OCI-M2 (cell line): ENCODE data around the gene LST1.

ENCODE experiments used
- DNase-seq: peaks from one replicate; lab custom pipeline; 2025; ENCODE audit not compliant: unreplicated experiment; lab: John Stamatoyannopoulos, UW

Gene LST1

DNA sequence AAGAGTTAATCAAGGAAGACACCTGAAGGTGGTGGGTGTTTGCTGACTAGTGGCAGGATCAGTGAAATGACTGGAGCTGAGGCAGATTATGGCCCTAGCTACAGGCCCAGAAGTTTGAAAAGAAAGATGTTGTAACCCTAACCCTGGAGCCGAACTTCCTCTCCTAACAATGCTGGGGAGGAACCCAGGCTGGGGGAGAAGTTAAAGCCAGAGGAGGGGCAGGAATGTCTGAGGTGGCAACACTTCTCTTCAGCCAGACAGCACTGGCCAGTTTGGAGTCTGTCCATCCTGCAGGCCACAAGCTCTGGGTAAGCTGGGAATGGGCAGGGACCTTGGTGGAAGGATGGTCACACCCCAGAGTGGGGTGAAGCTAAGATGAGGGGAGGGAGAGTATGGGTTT is at the start of gene LST1:
LST1 (plus strand) TSS at position 270 of the 400 bp plus-strand sequence. CDS start 1,023 bp downstream, outside the sequence.
- no peak for DNase-seq

- no peak for DNase-seq
Observed at GRCh38 chr6:31538805-31539400, 47.2 kb upstream of the LST1 start.

- no peak for DNase-seq
Observed at GRCh38 chr6:31540640-31541039, 45.4 kb upstream of the LST1 start.

GRCh38 chr6:31541059-31541657 is 44.9 kb upstream of the LST1 start:
- DNase-seq = no peak

GRCh38 chr6:31541658-31542521 is 44.2 kb upstream of the LST1 start, which contains the start of gene DDX39B:
Gene DDX39B (minus strand): TSS chr6:31542003. CDS start chr6:31540532, 1,471 bp downstream.
- peak; percentile 88 for DNase-seq

GRCh38 chr6:31543639-31544038 is 42.4 kb upstream of the LST1 start:
- no peak for DNase-seq

DNA sequence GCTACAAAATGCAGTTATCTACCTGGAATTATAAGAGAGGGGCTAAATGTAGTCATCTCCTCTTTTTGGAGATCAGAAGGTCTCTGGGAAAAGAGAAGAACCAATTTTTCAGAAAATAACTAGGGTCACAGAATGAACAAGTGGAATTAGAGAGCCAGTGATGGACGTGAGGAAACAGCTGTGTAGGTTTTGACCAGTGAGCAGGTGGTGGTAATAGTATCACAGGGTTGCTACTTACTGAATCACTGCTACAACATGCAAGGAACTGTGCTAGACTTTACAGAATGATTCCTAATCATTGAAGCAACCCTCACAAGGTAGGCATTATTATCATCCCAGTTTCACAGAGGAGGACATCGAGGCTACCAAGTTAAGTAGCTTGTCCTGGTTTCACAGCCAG is 41.4 kb upstream of the LST1 start:
- DNase-seq = no peak

DNA sequence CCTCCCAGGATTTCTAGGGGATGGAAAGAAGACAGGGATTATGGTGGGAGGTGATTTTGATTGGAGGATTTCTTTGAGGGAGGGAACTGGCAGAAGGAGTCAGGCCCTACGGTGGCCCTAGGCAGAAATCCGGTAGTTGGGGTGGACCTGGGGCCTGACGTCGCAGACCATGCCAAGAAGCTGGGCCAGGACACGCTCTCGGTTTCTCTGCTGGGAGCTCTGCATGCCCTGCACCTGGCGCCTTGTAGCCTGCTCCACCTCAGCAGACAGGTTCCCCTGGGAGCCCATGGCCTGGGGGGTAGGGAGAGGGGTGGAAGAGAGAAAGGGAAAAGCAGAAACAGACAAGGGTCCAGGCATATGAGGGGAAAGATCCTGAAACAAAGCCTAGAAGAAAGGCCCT is 40.8 kb upstream of the LST1 start:
- no peak for DNase-seq

DNA sequence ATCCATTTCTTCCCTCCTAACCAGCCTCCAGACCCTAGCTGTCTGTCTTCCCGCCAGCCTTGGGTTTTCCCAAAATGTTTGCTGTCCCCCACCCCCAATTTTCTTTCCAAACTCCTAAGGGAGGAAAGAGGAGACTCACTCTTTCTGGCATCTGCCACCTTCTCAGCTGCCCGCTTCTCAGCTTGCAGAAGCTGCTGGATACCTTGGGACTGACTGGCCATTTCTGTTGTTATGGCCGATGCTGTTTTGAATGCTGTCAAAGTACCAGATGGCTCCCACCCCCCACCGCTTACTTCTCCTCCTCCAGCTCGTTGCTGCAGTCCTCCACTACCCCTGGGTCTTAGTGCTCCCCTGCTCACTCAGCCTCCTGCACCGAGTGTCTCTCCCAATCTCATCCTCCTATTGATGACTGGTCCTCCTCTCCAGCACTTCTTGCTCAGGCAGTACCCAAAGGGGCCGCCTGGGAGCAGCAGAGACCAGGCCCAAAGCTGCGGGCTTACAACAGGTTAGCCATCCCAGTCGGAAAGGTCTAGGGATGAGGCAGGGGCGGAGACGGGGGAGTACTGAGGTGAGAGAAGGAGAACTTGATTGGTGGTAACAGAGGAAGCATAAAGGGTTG is 39.6 kb upstream of the LST1 start, which contains the start of gene ATP6V1G2:
ATP6V1G2 (minus strand) TSS at position 270 of the 619 bp plus-strand sequence; CDS start at position 221, 49 bp downstream.
- peak; percentile 76 for DNase-seq

DNA sequence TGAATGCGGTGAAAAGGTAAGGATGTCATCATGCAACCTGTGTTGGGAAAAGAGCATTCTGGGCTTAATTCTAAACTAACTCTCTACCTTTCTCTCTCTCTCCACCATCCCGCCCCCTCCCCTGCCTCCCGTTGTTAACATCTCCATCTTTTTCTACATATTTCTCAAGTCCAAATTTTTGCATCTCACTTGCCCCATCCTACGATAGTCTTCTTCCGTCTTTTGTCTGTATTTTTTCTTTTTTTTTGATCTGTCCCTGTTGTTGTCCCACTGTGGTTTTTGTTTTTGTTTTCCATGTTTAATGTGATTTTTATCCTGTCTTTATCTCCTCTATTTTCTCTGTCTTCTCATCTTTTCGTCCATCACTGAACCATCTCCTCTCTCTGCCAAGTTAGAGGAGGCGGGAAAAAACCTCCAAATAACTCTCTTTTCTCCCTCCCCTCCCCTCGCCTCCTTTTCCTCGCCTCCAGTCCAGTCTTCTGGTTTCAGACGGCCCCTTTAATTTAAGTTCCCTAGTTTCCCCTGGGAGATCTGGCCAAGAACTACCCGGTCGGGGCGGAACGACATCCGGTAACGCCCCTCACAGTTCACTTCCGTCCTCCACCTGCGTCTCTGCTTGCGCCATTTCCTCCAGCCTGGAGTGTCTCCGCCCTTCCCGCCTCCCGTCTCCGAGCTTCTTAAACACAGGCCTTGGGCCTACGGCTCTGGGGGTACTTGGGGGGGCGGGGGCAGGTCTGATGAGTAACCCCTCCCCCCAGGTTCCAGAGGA is 38.9 kb upstream of the LST1 start, which contains the start of gene NFKBIL1:
NFKBIL1 (plus strand) TSS at position 651 of the 769 bp plus-strand sequence; CDS start at position 738, 87 bp downstream.
- peak; percentile 86 for DNase-seq

DNA sequence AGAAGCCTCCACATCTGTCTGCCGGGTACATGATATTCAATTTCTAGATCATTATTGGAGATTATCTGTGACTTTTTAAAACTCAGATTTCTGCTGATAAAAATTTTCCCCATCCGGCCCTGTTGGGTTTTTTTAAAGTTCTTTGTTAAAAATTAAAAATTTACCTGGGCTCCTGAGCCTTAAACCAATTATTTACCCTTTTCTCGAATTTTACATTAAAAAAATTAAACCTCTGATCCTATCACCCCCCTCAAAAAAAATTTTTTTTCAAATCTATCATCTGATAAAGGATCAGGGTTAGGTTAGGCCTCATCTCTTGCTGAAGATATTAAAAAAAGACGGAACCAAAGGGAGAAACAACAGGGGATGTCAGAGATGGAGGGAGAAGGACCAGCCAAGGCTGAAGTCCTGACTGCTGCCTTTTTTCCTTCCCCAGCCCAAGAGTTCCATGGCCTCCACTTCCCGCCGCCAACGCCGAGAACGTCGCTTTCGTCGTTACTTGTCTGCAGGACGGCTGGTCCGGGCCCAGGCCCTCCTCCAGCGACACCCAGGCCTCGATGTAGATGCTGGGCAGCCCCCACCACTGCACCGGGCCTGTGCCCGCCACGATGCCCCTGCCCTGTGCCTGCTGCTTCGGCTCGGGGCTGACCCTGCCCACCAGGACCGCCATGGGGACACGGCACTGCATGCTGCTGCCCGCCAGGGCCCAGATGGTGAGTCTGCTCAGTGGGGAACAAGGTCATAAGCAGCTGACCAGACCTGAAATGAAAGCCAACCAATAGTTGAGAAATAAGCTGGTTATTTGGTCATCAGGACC is 38.1 kb upstream of the LST1 start:
- DNase-seq = no peak

GRCh38 chr6:31548544-31548873 is 37.6 kb upstream of the LST1 start:
- no peak for DNase-seq

DNA sequence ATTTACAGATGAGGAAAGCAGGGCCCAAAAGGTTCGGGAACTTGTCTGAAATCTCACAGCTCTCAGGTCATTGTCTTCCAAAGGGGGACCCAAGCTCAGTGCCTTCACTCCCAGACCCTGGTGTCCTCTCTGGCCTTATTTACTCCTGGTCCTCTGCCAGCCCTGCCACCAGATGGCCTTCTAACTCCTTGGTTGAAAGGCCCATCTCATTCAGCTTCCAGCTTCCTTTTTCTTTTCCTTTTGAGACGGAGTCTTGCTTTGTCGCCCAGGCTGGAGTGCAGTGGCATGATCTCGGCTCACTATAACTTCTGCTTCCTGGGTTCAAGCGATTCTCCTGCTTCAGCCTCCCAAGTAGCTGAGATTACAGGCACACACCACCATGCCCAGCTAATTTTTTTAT is 34.7 kb upstream of the LST1 start:
- DNase-seq = peak; percentile 65

DNA sequence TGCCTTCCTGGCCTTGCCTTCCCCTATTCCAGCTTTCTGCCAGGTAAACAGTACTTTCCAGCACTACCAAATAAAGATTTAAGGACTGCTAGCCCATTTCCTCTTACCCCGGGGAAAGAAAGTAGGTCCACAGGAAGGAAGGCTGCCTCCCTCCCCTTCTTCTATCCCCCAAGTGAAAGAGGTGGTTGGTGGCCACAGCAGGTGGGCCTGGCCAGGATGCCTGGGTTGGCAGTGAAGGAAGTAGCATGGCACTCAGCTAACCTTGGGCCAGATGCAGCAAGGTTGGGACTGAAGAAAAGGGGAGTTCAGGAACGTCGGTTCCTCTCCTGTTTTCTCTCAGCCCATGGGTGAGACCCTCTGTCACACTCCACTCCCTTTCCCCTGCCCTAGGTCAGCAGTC is 29.8 kb upstream of the LST1 start:
- DNase-seq = no peak

DNA sequence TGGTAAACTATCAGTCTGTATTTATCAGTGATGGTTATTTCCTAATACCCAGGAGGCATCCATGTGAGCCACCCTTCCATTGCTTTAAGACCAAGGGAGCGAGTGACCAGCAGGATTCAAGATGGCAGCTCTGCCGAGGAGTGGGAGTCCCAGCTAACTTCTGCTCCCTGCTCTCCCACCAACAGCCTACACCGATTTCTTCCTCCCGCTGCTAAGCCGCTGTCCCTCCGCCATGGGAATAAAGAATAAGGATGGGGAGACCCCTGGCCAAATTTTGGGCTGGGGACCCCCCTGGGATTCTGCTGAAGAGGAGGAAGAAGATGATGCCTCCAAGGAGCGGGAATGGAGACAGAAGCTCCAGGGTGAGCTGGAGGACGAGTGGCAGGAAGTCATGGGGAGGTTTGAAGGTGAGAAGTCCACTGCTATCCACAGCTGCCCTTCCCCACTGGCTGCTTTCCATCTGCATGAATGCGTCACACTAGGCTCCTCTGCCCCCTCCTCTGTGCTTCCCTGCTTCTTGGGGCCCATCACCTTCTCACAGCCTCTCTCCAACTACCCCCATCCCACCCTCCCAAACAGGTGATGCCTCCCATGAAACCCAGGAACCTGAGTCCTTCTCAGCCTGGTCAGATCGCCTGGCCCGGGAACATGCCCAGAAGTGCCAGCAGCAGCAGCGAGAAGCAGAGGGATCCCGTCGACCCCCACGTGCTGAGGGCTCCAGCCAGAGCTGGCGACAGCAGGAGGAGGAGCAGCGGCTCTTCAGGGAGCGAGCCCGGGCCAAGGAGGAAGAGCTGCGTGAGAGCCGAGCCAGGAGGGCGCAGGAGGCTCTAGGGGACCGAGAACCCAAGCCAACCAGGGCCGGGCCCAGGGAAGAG is 28.4 kb upstream of the LST1 start:
- no peak for DNase-seq

DNA sequence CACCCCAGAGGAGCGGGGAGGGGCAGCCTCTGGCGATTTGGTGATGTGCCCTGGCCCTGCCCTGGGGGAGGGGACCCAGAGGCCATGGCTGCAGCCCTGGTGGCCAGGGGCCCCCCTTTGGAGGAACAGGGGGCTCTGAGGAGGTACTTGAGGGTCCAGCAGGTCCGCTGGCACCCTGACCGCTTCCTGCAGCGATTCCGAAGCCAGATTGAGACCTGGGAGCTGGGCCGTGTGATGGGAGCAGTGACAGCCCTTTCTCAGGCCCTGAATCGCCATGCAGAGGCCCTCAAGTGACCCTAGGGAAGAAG is 27.8 kb upstream of the LST1 start:
- DNase-seq = no peak

GRCh38 chr6:31558631-31559500 is 27.2 kb upstream of the LST1 start:
- no peak for DNase-seq

GRCh38 chr6:31559606-31559957 is 26.5 kb upstream of the LST1 start:
- DNase-seq = no peak
